ENCODE measurements around the gene MYB.
"Not testable (repeated sequence)": the region's sequence is repeated elsewhere in the genome, so short reads cannot be mapped to it uniquely, and the experiment has no call there.

MYB gene

GRCh38 chr6:135162678-135163439 lies 18.2 kb upstream of the MYB start:
- DNase-seq (ENCODE audit: insufficient read length, low spot score) (no peak), FAIRE-seq (no peak)

- FAIRE-seq (no peak), DNase-seq (ENCODE audit: insufficient read length, low spot score) (no peak)
These were observed 17.7 kb upstream of the MYB start for GRCh38 chr6:135163440-135163738.

- not testable (repeated sequence) for FAIRE-seq; DNase-seq (ENCODE audit: insufficient read length, low spot score)
These were observed 16.7 kb upstream of the MYB start for GRCh38 chr6:135164387-135164786.

GRCh38 chr6:135165031-135165430 lies 16.1 kb upstream of the MYB start:
- no peak for FAIRE-seq
- no peak for DNase-seq (ENCODE audit: insufficient read length, low spot score)

GRCh38 chr6:135166515-135166914 lies 14.6 kb upstream of the MYB start:
- no peak for FAIRE-seq

GRCh38 chr6:135167617-135168016 lies 13.5 kb upstream of the MYB start:
- DNase-seq (ENCODE audit: insufficient read length, low spot score), result no peak
- FAIRE-seq, result no peak

More at GRCh38 chr6:135166515-135166914, 14.6 kb upstream of the MYB start:
- DNase-seq (ENCODE audit: insufficient read length, low spot score), result no peak

GRCh38 chr6:135168766-135169165 lies 12.3 kb upstream of the MYB start:
- FAIRE-seq (no peak), DNase-seq (ENCODE audit: insufficient read length, low spot score) (no peak)

- DNase-seq (ENCODE audit: insufficient read length, low spot score) (no peak), FAIRE-seq (no peak)
These were observed 10.9 kb upstream of the MYB start for GRCh38 chr6:135170238-135170637.

GRCh38 chr6:135170849-135171248 lies 10.3 kb upstream of the MYB start:
- FAIRE-seq (no peak), DNase-seq (ENCODE audit: insufficient read length, low spot score) (no peak)

- no peak for DNase-seq (ENCODE audit: insufficient read length, low spot score)
- FAIRE-seq, result no peak
These were observed 7.7 kb upstream of the MYB start for GRCh38 chr6:135173242-135173988.

- FAIRE-seq (no peak), DNase-seq (ENCODE audit: insufficient read length, low spot score) (no peak)
These were observed 7.1 kb upstream of the MYB start for GRCh38 chr6:135173989-135174484.

- DNase-seq (ENCODE audit: insufficient read length, low spot score), result no peak
- no peak for FAIRE-seq
These were observed 5.0 kb upstream of the MYB start for GRCh38 chr6:135176058-135176457.

GRCh38 chr6:135176464-135176863 lies 4.6 kb upstream of the MYB start:
- FAIRE-seq (no peak), DNase-seq (ENCODE audit: insufficient read length, low spot score) (no peak)

GRCh38 chr6:135179372-135179771 lies 1.7 kb upstream of the MYB start:
- DNase-seq (ENCODE audit: insufficient read length, low spot score) (no peak), FAIRE-seq (no peak)

- FAIRE-seq (no peak), DNase-seq (ENCODE audit: insufficient read length, low spot score) (no peak)
These were observed 1.1 kb upstream of the MYB start for GRCh38 chr6:135179920-135180541.

- FAIRE-seq, result no peak
- DNase-seq (ENCODE audit: insufficient read length, low spot score), result peak; percentile 23
These were observed 394 bp downstream of the MYB start for GRCh38 chr6:135181333-135182070.

- FAIRE-seq (no peak), DNase-seq (ENCODE audit: insufficient read length, low spot score) (peak; percentile 8)
These were observed 1.2 kb downstream of the MYB start for GRCh38 chr6:135182071-135183001.

GRCh38 chr6:135183002-135183531 lies 2.0 kb downstream of the MYB start:
- DNase-seq (ENCODE audit: insufficient read length, low spot score) (peak; percentile 9), FAIRE-seq (no peak)

- peak; percentile 19 for DNase-seq (ENCODE audit: insufficient read length, low spot score)
- FAIRE-seq, result peak; percentile 4
These were observed 2.7 kb downstream of the MYB start for GRCh38 chr6:135183532-135184440.
